Measurements from ENCODE around the gene GANAB. TPM values are rescaled to one million over a fixed set of nuclear protein-coding genes. Genes with fewer than 3 reads are reported as not detected.
A peak's percentile ranks its signal among the peaks of the same experiment; 100 is the strongest.

The GANAB gene
- total RNA-seq, 6 experiments from 2014 or later = 131 to 237 (median 201) TPM

- TF ChIP-seq POLR2A (IDR thresholded peaks at IDR 0.05) = no peak
- TF ChIP-seq CTCF (IDR thresholded peaks at IDR 0.05) = no peak
- H3K4me3 ChIP-seq = no peak overlapping the region
- DNase-seq (no peak), ATAC-seq (no peak)
- H3K36me3 ChIP-seq = peaks cover 0 to 20% (median 6%) of the 10 kb centered on the region in 4 donors
- no peaks in the 10 kb centered on the region for H3K9me3 ChIP-seq
- intact Hi-C loops (cut with DNase I) = no loop called here
- 67% methylated on average over 8 of the region's 8 CpGs for WGBS (ENCODE audit: insufficient coverage, low coverage, low lambda C conversion rate, missing lambda C conversion rate)
- peaks cover 0 to 17% (median 8%) of the 10 kb centered on the region in 4 donors for H3K4me1 ChIP-seq
- H3K27ac ChIP-seq = no peak overlapping the region
- H3K27me3 ChIP-seq = no peaks in the 10 kb centered on the region
These were observed 2.2 kb downstream of the GANAB start for GRCh38 chr11:62644220-62644619.

GRCh38 chr11:62632492-62632891 lies 13.9 kb downstream of the GANAB start:
- Histone ChIP-seq H3K27me3 (no peaks in the 10 kb centered on the region), H3K9me3 (no peaks in the 10 kb centered on the region), H3K4me1 (no peaks in the 10 kb centered on the region), H3K4me3 (no peak overlapping the region), H3K36me3 (peaks cover 18 to 99% (median 55%) of the 10 kb centered on the region in 4 donors), H3K27ac (no peak overlapping the region)
- no peak for TF ChIP-seq POLR2A (IDR thresholded peaks at IDR 0.05)
- TF ChIP-seq CTCF (IDR thresholded peaks at IDR 0.05) = no peak
- intact Hi-C loops (cut with DNase I) = no loop called here
- WGBS (ENCODE audit: insufficient coverage, low coverage, low lambda C conversion rate, missing lambda C conversion rate) = 72% methylated on average over 2 of the region's 6 CpGs
- DNase-seq (no peak), ATAC-seq (no peak)

GRCh38 chr11:62627713-62628112 lies 18.7 kb downstream of the GANAB start:
- H3K36me3 ChIP-seq = peaks cover 10 to 78% (median 42%) of the 10 kb centered on the region in 4 donors

GRCh38 chr11:62622476-62623089 lies 23.8 kb downstream of the GANAB start:
- peak overlapping the region in 2 of 3 donors; percentile 74 to 76 for H3K4me3 ChIP-seq
- no peak for DNase-seq

More at GRCh38 chr11:62627713-62628112, 18.7 kb downstream of the GANAB start:
- intact Hi-C loops (cut with DNase I) = no loop called here
- 86% methylated on average over 3 of the region's 3 CpGs for WGBS (ENCODE audit: insufficient coverage, low coverage, low lambda C conversion rate, missing lambda C conversion rate)
- no peaks in the 10 kb centered on the region for H3K4me1 ChIP-seq
- no peaks in the 10 kb centered on the region for H3K9me3 ChIP-seq
- DNase-seq (no peak), ATAC-seq (peak in 1 of 4 donors; percentile 15)
- no peak for TF ChIP-seq CTCF (IDR thresholded peaks at IDR 0.05)
- no peak for TF ChIP-seq POLR2A (IDR thresholded peaks at IDR 0.05)
- no peak overlapping the region for H3K27ac ChIP-seq
- no peak overlapping the region for H3K4me3 ChIP-seq
- no peaks in the 10 kb centered on the region for H3K27me3 ChIP-seq

More at GRCh38 chr11:62622476-62623089, 23.8 kb downstream of the GANAB start:
- no peak for ATAC-seq
- peaks cover 0 to 27% (median 13%) of the 10 kb centered on the region in 4 donors for H3K36me3 ChIP-seq
- WGBS (ENCODE audit: insufficient coverage, low coverage, low lambda C conversion rate, missing lambda C conversion rate) = 71% methylated on average over 5 of the region's 7 CpGs
- no peaks in the 10 kb centered on the region for H3K27me3 ChIP-seq
- no peak for TF ChIP-seq CTCF (IDR thresholded peaks at IDR 0.05)
- TF ChIP-seq POLR2A (IDR thresholded peaks at IDR 0.05) = no peak
- peak overlapping the region; percentile 60 to 76 (median 61) for H3K27ac ChIP-seq
- intact Hi-C loops (cut with DNase I) = no loop called here
- no peaks in the 10 kb centered on the region for H3K9me3 ChIP-seq
- H3K4me1 ChIP-seq = peaks cover 0 to 8% (median 4%) of the 10 kb centered on the region in 4 donors

Measured in right lobe of liver (tissue), 6 donors.